CD1c-positive myeloid dendritic cell (primary cell): ENCODE results near the gene SPEM1.

Experiments used
- DNase-seq: peaks from one replicate; pipeline ENCODE4 v3.0.0-alpha.2; 2016; ENCODE audit errors: extremely low spot score

SPEM1 gene

GRCh38 chr17:7403043-7403726 lies 16.9 kb upstream of the SPEM1 start:
- peak; percentile 41 for DNase-seq

GRCh38 chr17:7403727-7403976 lies 16.5 kb upstream of the SPEM1 start:
- DNase-seq, result no peak

GRCh38 chr17:7403977-7404736 lies 16.0 kb upstream of the SPEM1 start, which contains the start of gene TMEM256:
TMEM256 (minus strand) TSS chr17:7404097; CDS start chr17:7404084, 13 bp downstream.
- peak; percentile 99 for DNase-seq

- DNase-seq, result peak; percentile 73
These were observed 15.3 kb upstream of the SPEM1 start for GRCh38 chr17:7404737-7405349.

- DNase-seq, result no peak
These were observed 14.5 kb upstream of the SPEM1 start for GRCh38 chr17:7405350-7406234.

- no peak for DNase-seq
These were observed 13.8 kb upstream of the SPEM1 start for GRCh38 chr17:7406235-7406825.

- no peak for DNase-seq
These were observed 13.0 kb upstream of the SPEM1 start for GRCh38 chr17:7407082-7407481.

- no peak for DNase-seq
These were observed 12.5 kb upstream of the SPEM1 start, which contains the start of gene NLGN2 for GRCh38 chr17:7407485-7408251. NLGN2 (plus strand) TSS chr17:7407845; CDS start chr17:7408256, 411 bp downstream.

GRCh38 chr17:7408252-7408727 lies 11.8 kb upstream of the SPEM1 start:
- peak; percentile 25 for DNase-seq

GRCh38 chr17:7408863-7409262 lies 11.3 kb upstream of the SPEM1 start:
- no peak for DNase-seq

- no peak for DNase-seq
These were observed 10.4 kb upstream of the SPEM1 start for GRCh38 chr17:7409716-7410115.

- DNase-seq, result no peak
These were observed 9.3 kb upstream of the SPEM1 start for GRCh38 chr17:7410634-7411426.

GRCh38 chr17:7411427-7411750 lies 8.7 kb upstream of the SPEM1 start:
- no peak for DNase-seq

GRCh38 chr17:7413346-7413985 lies 6.7 kb upstream of the SPEM1 start:
- no peak for DNase-seq

GRCh38 chr17:7414837-7415236 lies 5.3 kb upstream of the SPEM1 start:
- no peak for DNase-seq

- DNase-seq, result no peak
These were observed 4.3 kb upstream of the SPEM1 start for GRCh38 chr17:7415784-7416183.

- no peak for DNase-seq
These were observed 3.8 kb upstream of the SPEM1 start for GRCh38 chr17:7416323-7416722.

GRCh38 chr17:7417056-7417655 lies 3.0 kb upstream of the SPEM1 start:
- DNase-seq, result no peak
